Central memory CD8-positive, alpha-beta T cell (primary cell): ENCODE results near the gene GTF2H4.
A peak's percentile ranks its signal among the peaks of the same experiment; 100 is the strongest.

Experiments
- ATAC-seq: fragments of 150-1000 bp; cut with Tn5 transposase; replicated peaks from 2 replicates; pipeline ENCODE4 v1.10.0; 2022; ENCODE audit warnings: mild to moderate bottlenecking, moderate FRiP score, moderate number of reproducible peaks; ENCODE audit not compliant: poor library complexity, severe bottlenecking; ENCODE audit errors: extremely low read depth
- DNase-seq, 2 donors: peaks; one replicate each; pipeline ENCODE4 v3.0.0; 2021; ENCODE audit warnings: low spot score in 2 of 2
- H3K27ac Mint-ChIP-seq: one replicate; pipeline ENCODE4 v1.8.0; 2022; ENCODE audit warnings: low read depth, mild to moderate bottlenecking, moderate library complexity, mixed read lengths
- H3K27me3 Mint-ChIP-seq: one replicate; pipeline ENCODE4 v1.8.0; 2022; ENCODE audit warnings: mixed read lengths
- H3K36me3 Mint-ChIP-seq: one replicate; pipeline ENCODE4 v1.8.0; 2022; ENCODE audit warnings: mild to moderate bottlenecking, moderate library complexity, mixed read lengths; ENCODE audit not compliant: insufficient read depth
- H3K4me1 Mint-ChIP-seq: one replicate; pipeline ENCODE4 v1.8.0; 2022; ENCODE audit warnings: mixed read lengths
- H3K4me3 Mint-ChIP-seq: one replicate; pipeline ENCODE4 v1.8.0; 2022; ENCODE audit warnings: mild to moderate bottlenecking, moderate library complexity, mixed read lengths
- H3K9me3 Mint-ChIP-seq: one replicate; pipeline ENCODE4 v1.8.0; 2022; ENCODE audit warnings: mixed read lengths

The GTF2H4 gene

DNA sequence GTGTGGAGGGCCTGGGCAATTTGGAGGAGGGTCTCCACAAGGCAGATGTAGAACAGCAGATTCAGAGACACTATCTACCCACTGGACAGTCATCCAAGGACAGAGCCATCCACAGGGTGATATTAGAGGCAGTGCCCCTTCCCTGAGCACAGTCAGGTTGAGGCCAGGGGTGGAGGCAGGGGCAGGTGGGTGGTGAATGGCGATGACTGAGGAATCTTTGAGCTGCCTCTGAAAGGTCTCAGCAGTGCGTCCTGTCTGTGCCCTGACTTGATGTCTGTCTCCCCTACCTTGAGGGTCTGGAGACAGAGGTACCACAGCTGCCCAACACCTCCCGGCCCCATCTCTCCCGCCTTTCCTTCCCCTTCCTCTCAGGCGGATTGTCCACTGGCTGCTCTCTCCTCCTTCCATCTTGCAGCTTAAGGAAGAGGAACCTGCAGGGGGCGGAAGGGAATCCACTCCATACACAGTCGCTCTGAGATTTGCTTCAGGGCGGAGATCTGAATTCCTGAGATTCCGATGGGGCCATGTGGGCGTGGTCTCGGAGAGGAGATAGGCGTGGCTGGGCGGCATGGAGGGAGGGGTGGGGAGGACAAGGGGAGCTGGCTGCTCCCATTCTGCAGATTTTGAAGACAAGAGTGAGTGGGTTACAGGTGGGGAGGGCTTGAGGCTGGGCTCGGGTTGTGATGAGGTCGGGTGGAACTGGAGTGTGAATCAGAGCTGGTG, 34.5 kb downstream of the GTF2H4 start:
- Mint-ChIP-seq H3K4me1 (no peaks in the 10 kb centered on the region), H3K9me3 (no peaks in the 10 kb centered on the region), H3K27ac (no peak overlapping the region), H3K4me3 (no peak overlapping the region), H3K36me3 (no peaks in the 10 kb centered on the region), H3K27me3 (peaks cover 87% of the 10 kb centered on the region)
- DNase-seq (no peak), ATAC-seq (no peak)

DNA sequence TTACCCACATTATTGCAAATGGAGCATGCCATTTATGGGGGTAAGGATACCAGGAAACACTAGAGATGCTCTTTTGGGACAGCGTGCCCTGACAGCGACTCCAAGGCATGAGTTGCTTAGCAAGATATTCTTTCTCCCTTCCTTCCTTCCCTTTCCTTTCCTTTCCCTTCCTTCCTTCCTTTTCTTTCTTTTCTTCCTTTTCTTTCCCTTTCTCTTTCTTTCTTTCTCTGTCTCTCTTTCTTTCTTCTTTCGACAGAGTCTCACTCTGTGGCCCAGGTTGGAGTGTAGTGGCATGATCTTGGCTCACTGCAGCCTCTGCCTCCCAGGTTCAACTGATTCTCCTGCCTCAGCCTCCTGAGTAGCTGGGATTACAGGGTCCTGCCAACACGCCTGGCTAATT, 36.0 kb downstream of the GTF2H4 start:
- DNase-seq, result no peak
- Mint-ChIP-seq H3K4me1 (no peaks in the 10 kb centered on the region), H3K9me3 (no peaks in the 10 kb centered on the region), H3K4me3 (no peak overlapping the region), H3K27ac (no peak overlapping the region), H3K27me3 (peaks cover 90% of the 10 kb centered on the region), H3K36me3 (peaks cover 2% of the 10 kb centered on the region)
- ATAC-seq, result no peak

DNA sequence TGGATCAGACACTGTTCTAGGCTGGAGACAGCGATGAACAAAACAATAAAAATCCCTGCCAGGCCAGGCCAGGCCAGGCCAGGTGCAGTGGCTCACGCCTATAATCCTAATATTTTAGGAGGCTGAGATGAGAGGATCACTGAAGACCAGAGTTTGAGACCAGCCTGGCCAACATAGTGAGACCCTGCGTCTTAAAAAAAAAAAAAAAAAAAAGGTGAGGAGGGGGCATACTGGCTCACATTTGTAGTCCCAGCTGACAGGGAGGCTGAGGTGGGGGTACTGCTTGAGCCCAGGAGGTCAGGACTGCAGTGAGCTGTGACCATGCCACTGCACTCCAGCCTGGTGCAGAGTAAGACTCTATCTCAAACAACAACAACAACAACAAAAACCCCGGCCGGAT, 37.3 kb downstream of the GTF2H4 start:
- Mint-ChIP-seq H3K4me3 (no peak overlapping the region), H3K27me3 (peaks cover 93% of the 10 kb centered on the region), H3K36me3 (peaks cover 2% of the 10 kb centered on the region), H3K9me3 (peaks cover 2% of the 10 kb centered on the region), H3K27ac (no peak overlapping the region), H3K4me1 (no peaks in the 10 kb centered on the region)
- ATAC-seq, result no peak
- DNase-seq, result no peak

DNA sequence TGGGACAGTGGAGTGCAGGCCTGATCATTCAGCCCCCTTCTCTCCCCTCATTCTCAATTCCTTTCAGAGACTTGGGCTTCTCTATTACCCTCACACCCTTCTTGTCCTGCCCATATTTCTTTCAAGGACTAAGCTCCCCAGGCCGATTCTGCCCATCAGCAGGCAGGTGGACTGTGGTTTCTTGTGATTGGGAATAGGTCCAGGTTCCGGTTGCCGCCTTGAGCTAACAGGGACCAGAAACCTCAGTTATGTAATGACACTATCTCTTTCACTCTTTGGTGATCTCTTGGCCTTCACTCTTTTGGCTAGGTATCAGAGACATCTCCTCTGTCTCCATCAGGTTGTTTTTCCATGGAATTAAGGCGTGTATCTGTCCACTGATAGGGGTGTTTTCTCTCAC, 39.2 kb downstream of the GTF2H4 start:
- Mint-ChIP-seq H3K4me3 (no peak overlapping the region), H3K36me3 (peaks cover 2% of the 10 kb centered on the region), H3K9me3 (peaks cover 15% of the 10 kb centered on the region), H3K27ac (no peak overlapping the region), H3K27me3 (peaks cover 93% of the 10 kb centered on the region), H3K4me1 (peaks cover 5% of the 10 kb centered on the region)
- no peak for ATAC-seq
- no peak for DNase-seq

DNA sequence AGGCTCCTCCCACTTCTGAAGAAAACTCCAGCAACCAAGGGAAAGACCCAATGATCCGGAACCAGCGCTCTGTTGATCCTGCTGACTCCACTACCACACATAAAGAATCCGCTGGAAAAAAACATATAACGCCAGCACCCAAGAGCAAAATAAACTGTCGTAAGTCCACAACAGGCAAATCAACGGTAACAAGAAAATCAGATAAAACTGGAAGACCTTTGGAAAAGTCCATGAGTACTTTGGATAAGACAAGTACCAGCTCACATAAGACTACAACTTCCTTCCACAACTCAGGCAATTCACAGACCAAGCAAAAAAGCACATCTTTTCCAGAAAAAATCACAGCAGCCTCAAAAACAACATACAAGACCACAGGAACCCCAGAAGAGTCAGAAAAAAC, 40.8 kb downstream of the GTF2H4 start:
- H3K4me3 Mint-ChIP-seq, result no peak overlapping the region
- no peak for DNase-seq
- H3K27ac Mint-ChIP-seq, result no peak overlapping the region
- peaks cover 78% of the 10 kb centered on the region for H3K27me3 Mint-ChIP-seq
- H3K36me3 Mint-ChIP-seq, result peaks cover 4% of the 10 kb centered on the region
- peaks cover 15% of the 10 kb centered on the region for H3K9me3 Mint-ChIP-seq
- peaks cover 5% of the 10 kb centered on the region for H3K4me1 Mint-ChIP-seq
- ATAC-seq, result no peak

DNA sequence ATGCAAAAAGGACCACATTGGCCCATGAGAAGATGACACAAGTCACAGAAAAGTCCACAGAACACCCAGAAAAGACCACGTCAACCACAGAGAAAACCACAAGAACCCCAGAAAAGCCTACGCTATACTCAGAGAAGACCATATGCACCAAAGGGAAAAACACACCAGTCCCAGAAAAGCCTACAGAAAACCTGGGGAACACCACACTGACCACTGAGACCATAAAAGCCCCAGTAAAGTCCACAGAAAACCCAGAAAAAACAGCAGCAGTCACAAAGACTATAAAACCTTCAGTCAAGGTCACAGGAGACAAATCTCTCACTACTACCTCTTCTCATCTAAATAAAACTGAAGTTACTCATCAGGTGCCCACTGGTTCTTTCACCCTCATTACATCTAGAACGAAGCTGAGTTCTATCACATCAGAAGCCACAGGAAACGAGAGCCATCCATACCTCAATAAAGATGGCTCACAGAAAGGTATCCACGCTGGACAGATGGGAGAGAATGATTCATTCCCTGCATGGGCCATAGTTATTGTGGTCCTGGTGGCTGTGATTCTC, 44.0 kb downstream of the GTF2H4 start:
- peaks cover 15% of the 10 kb centered on the region for H3K9me3 Mint-ChIP-seq
- DNase-seq (no peak), ATAC-seq (no peak)
- H3K4me3 Mint-ChIP-seq, result no peak overlapping the region
- H3K4me1 Mint-ChIP-seq, result peaks cover 5% of the 10 kb centered on the region
- H3K36me3 Mint-ChIP-seq, result peaks cover 4% of the 10 kb centered on the region
- H3K27ac Mint-ChIP-seq, result no peak overlapping the region
- peaks cover 53% of the 10 kb centered on the region for H3K27me3 Mint-ChIP-seq

DNA sequence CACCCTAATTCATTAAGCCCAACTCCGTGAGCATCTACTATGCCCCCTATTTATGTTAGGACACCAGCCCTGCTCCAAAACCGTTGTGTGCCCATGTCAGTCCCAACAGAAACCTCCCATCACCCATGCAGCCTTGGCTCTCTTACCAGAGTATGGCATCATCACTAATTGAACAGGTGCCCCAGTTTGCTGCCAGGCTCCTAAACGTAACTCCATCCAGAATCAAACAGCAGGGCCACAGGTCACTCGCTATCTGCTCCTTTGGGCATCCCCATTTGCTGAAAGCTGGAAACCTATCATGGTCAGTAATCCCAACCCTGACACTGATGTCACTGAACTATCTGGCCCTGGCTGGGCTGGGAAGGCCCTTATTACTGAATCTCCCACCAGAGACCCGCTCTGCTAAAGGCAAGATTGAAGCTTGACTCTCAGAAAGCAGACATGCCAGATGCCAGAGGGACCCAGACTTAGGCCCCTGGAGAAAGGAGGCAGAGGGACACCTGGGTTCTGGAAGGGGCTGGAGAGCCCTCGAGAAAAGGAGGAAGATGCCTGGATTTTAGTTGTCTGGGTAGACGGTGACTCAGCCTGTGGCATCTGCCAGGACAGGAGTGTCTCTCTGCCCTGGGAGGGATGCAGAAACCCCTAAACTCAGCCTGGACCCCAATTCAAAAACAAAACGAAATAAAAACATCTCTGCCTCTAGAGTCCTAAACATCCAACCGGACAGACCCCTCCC, 46.8 kb downstream of the GTF2H4 start:
- peak overlapping the region; percentile 58 for H3K27ac Mint-ChIP-seq
- H3K27me3 Mint-ChIP-seq, result peaks cover 48% of the 10 kb centered on the region
- peaks cover 5% of the 10 kb centered on the region for H3K4me1 Mint-ChIP-seq
- peaks cover 15% of the 10 kb centered on the region for H3K9me3 Mint-ChIP-seq
- H3K4me3 Mint-ChIP-seq, result peak overlapping the region; percentile 76
- no peak for DNase-seq
- no peak for ATAC-seq
- H3K36me3 Mint-ChIP-seq, result peaks cover 1% of the 10 kb centered on the region

DNA sequence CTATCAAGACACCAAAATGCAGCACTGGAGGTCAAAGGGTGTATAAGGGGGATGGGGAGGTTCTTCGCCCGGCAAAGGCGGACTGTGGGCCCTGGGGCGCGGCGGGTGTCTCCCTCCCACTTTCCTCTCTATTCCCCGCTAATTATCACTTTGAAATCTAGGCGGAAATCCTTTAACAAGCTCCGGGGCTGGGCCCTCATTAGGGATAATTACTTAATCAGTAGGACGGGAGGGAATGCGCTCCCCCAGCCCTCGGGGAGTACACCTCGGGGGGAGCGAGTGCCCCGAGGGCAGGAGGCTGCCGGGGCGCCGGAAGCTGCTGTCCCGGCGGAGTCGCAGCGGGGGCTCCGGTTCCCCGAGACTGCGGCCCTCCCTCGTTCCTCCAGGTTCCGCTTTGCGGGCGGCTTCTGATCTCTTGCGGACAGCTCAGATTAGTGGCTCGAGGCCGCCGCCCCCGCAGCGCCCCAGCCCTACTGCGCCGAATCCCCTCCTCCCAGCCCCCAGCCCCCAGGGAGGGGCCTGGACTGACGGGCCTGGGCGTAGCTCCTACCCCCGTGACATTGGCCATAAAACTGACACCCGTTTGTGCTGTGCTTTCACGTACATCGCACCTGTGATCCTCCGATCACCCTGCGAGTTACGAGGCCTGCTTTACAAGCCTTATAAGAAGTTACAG, 47.5 kb downstream of the GTF2H4 start:
- H3K4me1 Mint-ChIP-seq, result peaks cover 5% of the 10 kb centered on the region
- peaks cover 41% of the 10 kb centered on the region for H3K27me3 Mint-ChIP-seq
- peak overlapping the region; percentile 58 for H3K27ac Mint-ChIP-seq
- peak overlapping the region; percentile 76 for H3K4me3 Mint-ChIP-seq
- ATAC-seq (peak; percentile 82), DNase-seq (peak; percentile 45 to 50)
- H3K9me3 Mint-ChIP-seq, result peaks cover 11% of the 10 kb centered on the region
- peaks cover 1% of the 10 kb centered on the region for H3K36me3 Mint-ChIP-seq

DNA sequence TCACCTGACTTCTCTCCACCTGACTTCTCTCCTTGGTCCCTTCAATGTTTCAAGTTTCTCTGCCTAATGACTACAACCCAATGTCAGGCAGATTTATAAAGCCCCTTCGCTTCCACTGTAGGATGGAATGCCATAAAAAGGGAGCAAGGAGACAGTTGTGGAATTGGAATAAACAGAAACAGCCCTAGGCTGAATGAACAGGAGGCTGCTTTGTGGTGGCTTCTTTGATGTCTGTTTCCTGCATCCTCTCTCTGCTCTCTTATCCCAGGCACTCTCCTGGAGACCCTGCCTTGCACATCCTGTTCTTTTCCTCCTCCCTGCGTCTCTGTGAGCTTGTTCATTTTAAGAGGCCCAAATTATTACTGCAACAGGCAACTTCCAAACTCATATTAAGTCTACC, 49.7 kb downstream of the GTF2H4 start:
- Mint-ChIP-seq H3K4me1 (no peaks in the 10 kb centered on the region), H3K36me3 (no peaks in the 10 kb centered on the region), H3K4me3 (no peak overlapping the region), H3K27ac (peak overlapping the region; percentile 45), H3K9me3 (no peaks in the 10 kb centered on the region), H3K27me3 (peaks cover 34% of the 10 kb centered on the region)
- DNase-seq, result no peak
- ATAC-seq, result no peak

DNA sequence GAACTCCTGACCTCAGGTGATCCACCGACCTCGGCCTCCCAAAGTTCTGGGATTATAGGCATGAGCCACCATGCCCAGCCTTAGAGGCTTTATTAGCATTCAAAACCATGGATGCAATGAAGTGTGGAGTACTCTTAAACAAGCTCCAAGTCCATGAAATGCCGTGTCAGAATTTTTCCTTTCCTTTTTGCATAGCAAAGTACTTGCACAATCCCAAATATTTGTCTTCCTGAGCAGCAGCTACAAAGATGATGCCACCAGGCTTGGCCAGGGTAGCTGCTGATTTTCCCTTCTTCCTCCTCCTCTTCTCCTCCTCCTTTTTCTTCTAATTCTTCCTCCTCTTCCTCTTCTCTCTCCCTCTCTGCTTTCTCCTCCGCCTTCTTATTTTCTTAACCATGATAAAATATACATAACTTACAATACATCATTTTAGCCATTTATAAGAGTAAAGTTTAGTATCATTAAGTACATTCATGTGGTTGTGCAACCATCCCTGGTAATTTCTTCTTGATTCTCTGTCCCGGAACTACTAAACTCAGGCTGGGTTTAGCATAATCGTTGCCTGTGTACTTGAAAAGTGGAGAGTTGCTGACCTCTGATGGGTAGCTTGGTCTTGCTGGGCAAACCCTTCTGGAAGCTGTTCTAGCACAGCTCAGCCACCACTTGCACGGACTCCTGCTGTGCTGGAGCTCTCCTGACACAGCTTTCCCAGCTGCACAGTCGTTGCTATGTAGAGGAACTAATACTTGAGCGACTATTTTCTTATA, 53.1 kb downstream of the GTF2H4 start:
- Mint-ChIP-seq H3K27ac (no peak overlapping the region), H3K9me3 (no peaks in the 10 kb centered on the region), H3K4me3 (no peak overlapping the region), H3K4me1 (peaks cover 26% of the 10 kb centered on the region), H3K27me3 (peaks cover 52% of the 10 kb centered on the region), H3K36me3 (peaks cover 12% of the 10 kb centered on the region)
- DNase-seq (no peak), ATAC-seq (no peak)

DNA sequence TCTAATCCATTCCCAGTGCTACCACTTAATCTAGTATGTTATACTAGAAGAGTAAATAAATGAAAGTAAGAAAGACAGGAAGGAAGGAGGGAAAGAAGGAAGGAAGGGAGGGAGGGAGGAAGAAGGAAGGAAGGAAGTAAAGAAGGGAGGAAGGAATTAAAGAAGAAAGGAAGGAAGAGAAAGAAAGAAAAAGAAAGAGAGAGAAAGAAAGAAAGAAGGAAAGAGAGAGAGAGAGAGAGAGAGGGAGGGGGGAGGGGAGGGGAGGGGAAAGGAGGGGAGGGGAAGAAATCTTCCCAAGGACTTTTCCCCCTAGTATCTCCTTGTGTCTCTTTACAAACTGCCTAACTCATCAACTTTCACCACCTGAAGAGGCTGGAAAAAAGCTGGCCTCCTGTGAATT, 54.7 kb downstream of the GTF2H4 start:
- DNase-seq (no peak), ATAC-seq (no peak)
- Mint-ChIP-seq H3K27me3 (peaks cover 49% of the 10 kb centered on the region), H3K9me3 (no peaks in the 10 kb centered on the region), H3K36me3 (peaks cover 12% of the 10 kb centered on the region), H3K27ac (no peak overlapping the region), H3K4me3 (no peak overlapping the region), H3K4me1 (peaks cover 31% of the 10 kb centered on the region)

DNA sequence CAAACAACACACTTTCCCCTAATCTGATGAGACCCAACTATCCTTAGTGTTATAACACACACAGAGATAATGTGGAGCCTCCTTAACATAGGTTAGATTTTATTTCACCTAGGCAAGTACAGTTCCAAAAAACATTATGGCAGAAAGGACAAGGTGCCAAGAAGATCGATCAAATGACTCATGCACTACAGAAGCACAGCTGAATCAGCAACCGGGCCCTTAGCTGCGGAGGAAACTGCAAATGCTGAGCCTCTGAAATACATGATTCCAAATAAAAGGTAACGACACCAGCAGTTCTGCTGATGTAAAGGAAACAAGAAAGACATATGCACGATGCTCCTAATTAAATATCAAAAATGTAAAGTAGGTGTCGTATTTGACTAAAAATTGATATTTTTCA, 55.6 kb downstream of the GTF2H4 start:
- ATAC-seq (no peak), DNase-seq (no peak)
- Mint-ChIP-seq H3K27ac (no peak overlapping the region), H3K27me3 (peaks cover 40% of the 10 kb centered on the region), H3K4me3 (no peak overlapping the region), H3K36me3 (peaks cover 12% of the 10 kb centered on the region), H3K9me3 (no peaks in the 10 kb centered on the region), H3K4me1 (peaks cover 31% of the 10 kb centered on the region)
